A673 (cell line): ENCODE measurements around the gene THADA.

Source experiments
- EZH2 ChIP-seq: fragments of 200-600 bp; sonication (generic); IDR thresholded peaks from 2 replicates; pipeline ENCODE4 v1.6.1; 2017; ENCODE audit warnings: borderline replicate concordance, low read depth, mild to moderate bottlenecking, mixed read lengths, antibody characterized with exemption, low read length; ENCODE audit not compliant: poor library complexity, severe bottlenecking
- TF ChIP-seq, protein P1 (sequence below): fragments of 300-800, 200-600 bp; sonication (generic); conservative IDR thresholded peaks from 2 replicates; pipeline ENCODE4 v1.5.1; 2017; ENCODE audit warnings: low read depth, mild to moderate bottlenecking, antibody characterized with exemption, low read length, moderate library complexity, mixed read lengths

GRCh38 chr2:43199492-43200488 is 396.0 kb downstream of the THADA start:
- TF ChIP-seq, protein P1, sequence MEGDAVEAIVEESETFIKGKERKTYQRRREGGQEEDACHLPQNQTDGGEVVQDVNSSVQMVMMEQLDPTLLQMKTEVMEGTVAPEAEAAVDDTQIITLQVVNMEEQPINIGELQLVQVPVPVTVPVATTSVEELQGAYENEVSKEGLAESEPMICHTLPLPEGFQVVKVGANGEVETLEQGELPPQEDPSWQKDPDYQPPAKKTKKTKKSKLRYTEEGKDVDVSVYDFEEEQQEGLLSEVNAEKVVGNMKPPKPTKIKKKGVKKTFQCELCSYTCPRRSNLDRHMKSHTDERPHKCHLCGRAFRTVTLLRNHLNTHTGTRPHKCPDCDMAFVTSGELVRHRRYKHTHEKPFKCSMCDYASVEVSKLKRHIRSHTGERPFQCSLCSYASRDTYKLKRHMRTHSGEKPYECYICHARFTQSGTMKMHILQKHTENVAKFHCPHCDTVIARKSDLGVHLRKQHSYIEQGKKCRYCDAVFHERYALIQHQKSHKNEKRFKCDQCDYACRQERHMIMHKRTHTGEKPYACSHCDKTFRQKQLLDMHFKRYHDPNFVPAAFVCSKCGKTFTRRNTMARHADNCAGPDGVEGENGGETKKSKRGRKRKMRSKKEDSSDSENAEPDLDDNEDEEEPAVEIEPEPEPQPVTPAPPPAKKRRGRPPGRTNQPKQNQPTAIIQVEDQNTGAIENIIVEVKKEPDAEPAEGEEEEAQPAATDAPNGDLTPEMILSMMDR = no peak
- no peak for TF ChIP-seq EZH2
